HG02623 (cell line): Measurements from ENCODE around the gene FMNL3.
"Not testable (repeated sequence)": the region's sequence is repeated elsewhere in the genome, so short reads cannot be mapped to it uniquely, and the experiment has no call there.

Experiments used
- ATAC-seq: cut with Tn5 transposase; IDR thresholded peaks from one replicate; pipeline ENCODE4 v1.9.1; 2021; ENCODE audit warnings: moderate library complexity; ENCODE audit not compliant: unreplicated experiment

FMNL3 gene

GRCh38 chr12:49717800-49718199 is 10.6 kb upstream of the FMNL3 start:
- not testable (repeated sequence) for ATAC-seq

GRCh38 chr12:49716553-49716952 is 9.3 kb upstream of the FMNL3 start:
- no peak for ATAC-seq

GRCh38 chr12:49713952-49714351 is 6.7 kb upstream of the FMNL3 start:
- not testable (repeated sequence) for ATAC-seq

- ATAC-seq = no peak
These were observed 1.6 kb upstream of the FMNL3 start for GRCh38 chr12:49708851-49709250.

- ATAC-seq = no peak
These were observed 575 bp upstream of the FMNL3 start for GRCh38 chr12:49707812-49708147.

GRCh38 chr12:49706351-49707127 is 666 bp downstream of the FMNL3 start:
- peak; percentile 10 for ATAC-seq

- ATAC-seq = no peak
These were observed 1.6 kb downstream of the FMNL3 start for GRCh38 chr12:49705479-49706134.

GRCh38 chr12:49703647-49704137 is 3.5 kb downstream of the FMNL3 start:
- no peak for ATAC-seq

GRCh38 chr12:49702676-49703215 is 4.5 kb downstream of the FMNL3 start:
- ATAC-seq = no peak

GRCh38 chr12:49702009-49702408 is 5.2 kb downstream of the FMNL3 start:
- ATAC-seq = no peak

GRCh38 chr12:49698619-49699545 is 8.3 kb downstream of the FMNL3 start:
- ATAC-seq = peak; percentile 56

GRCh38 chr12:49697808-49698207 is 9.4 kb downstream of the FMNL3 start:
- no peak for ATAC-seq

- no peak for ATAC-seq
These were observed 10.5 kb downstream of the FMNL3 start for GRCh38 chr12:49696723-49697122.

- ATAC-seq = no peak
These were observed 13.2 kb downstream of the FMNL3 start for GRCh38 chr12:49693931-49694444.

GRCh38 chr12:49692851-49693250 is 14.4 kb downstream of the FMNL3 start:
- ATAC-seq = no peak

GRCh38 chr12:49689785-49690184 is 17.4 kb downstream of the FMNL3 start:
- ATAC-seq = no peak

GRCh38 chr12:49689237-49689636 is 18.0 kb downstream of the FMNL3 start:
- ATAC-seq = no peak

- ATAC-seq = no peak
These were observed 19.3 kb downstream of the FMNL3 start for GRCh38 chr12:49687941-49688340.

GRCh38 chr12:49684310-49684854 is 22.8 kb downstream of the FMNL3 start:
- ATAC-seq = no peak

GRCh38 chr12:49683599-49684309 is 23.5 kb downstream of the FMNL3 start:
- ATAC-seq = no peak
